WTC11 (cell line): ENCODE results near the gene RAC3. TPM values are rescaled to one million over a fixed set of nuclear protein-coding genes. Genes with fewer than 3 reads are reported as not detected.

ENCODE experiments used
- ATAC-seq: fragments of 200-7000 bp; cut with Tn5 transposase; 2 replicates; pipeline ENCODE4 v1.10.0; 2021; ENCODE audit warnings: mild to moderate bottlenecking, moderate library complexity
- CTCF ChIA-PET: fragments of 300-600 bp; sonication (Branson Sonifier 250); formaldehyde crosslinking; loops from one replicate; lab custom pipeline; 2021; ENCODE audit warnings: antibody characterized with exemption; lab: Charles Lee
- POLR2A ChIA-PET: fragments of 350-600 bp; sonication (Branson Sonifier 250); formaldehyde crosslinking; loops from one replicate; lab custom pipeline; 2021; ENCODE audit warnings: antibody characterized with exemption; lab: Charles Lee
- DNase-seq: peaks from one replicate; pipeline ENCODE4 v3.0.0; 2021; ENCODE audit warnings: low spot score
- H3K27ac Mint-ChIP-seq: 2 replicates; pipeline ENCODE4 v1.8.0; 2021; ENCODE audit warnings: mixed read lengths
- H3K27me3 Mint-ChIP-seq: 2 replicates; pipeline ENCODE4 v1.8.0; 2021; ENCODE audit warnings: low read depth, mild to moderate bottlenecking, moderate library complexity, mixed read lengths
- H3K36me3 Mint-ChIP-seq: 2 replicates; pipeline ENCODE4 v1.8.0; 2021; ENCODE audit warnings: mixed read lengths
- H3K4me1 Mint-ChIP-seq: 2 replicates; pipeline ENCODE4 v1.8.0; 2022; ENCODE audit warnings: mixed read lengths
- H3K4me3 Mint-ChIP-seq: 2 replicates; pipeline ENCODE4 v1.8.0; 2021; ENCODE audit warnings: mild to moderate bottlenecking, moderate library complexity, mixed read lengths
- H3K9me3 Mint-ChIP-seq: 2 replicates; pipeline ENCODE4 v1.8.0; 2021; ENCODE audit warnings: mixed read lengths
- AR ChIP-seq: fragments of 250-450 bp; sonication (Bioruptor Pico); IDR thresholded peaks from 2 replicates; pipeline ENCODE4 v1.9.0; 2021; ENCODE audit warnings: mild to moderate bottlenecking
- CBFB ChIP-seq: sonication (generic); formaldehyde crosslinking; IDR thresholded peaks from 2 replicates; pipeline ENCODE4 v1.8.1; 2022; ENCODE audit warnings: mild to moderate bottlenecking, low read depth, missing genetic modification reagents
- CTCF ChIP-seq: fragments of 200-600 bp; IDR thresholded peaks from 2 replicates; pipeline ENCODE4 v1.8.0; 2022; ENCODE audit warnings: antibody characterized with exemption
- E2F1 ChIP-seq: sonication (generic); formaldehyde crosslinking; IDR thresholded peaks from 2 replicates; pipeline ENCODE4 v1.8.0; 2022; ENCODE audit warnings: mild to moderate bottlenecking, missing genetic modification reagents
- E2F5 ChIP-seq: sonication (generic); formaldehyde crosslinking; IDR thresholded peaks from 2 replicates; pipeline ENCODE4 v1.8.1; 2022; ENCODE audit warnings: mild to moderate bottlenecking, moderate library complexity, missing genetic modification reagents
- NR2C2 ChIP-seq: sonication (generic); formaldehyde crosslinking; IDR thresholded peaks from 2 replicates; pipeline ENCODE4 v1.8.0; 2022; ENCODE audit warnings: mild to moderate bottlenecking, missing genetic modification reagents
- OVOL2 ChIP-seq: fragments of 250-450 bp; sonication (Bioruptor Pico); IDR thresholded peaks from 2 replicates; pipeline ENCODE4 v1.9.0; 2021; ENCODE audit warnings: mild to moderate bottlenecking, borderline replicate concordance
- RORB ChIP-seq: fragments of 250-450 bp; sonication (Bioruptor Pico); IDR thresholded peaks from 2 replicates; pipeline ENCODE4 v1.9.0; 2021; ENCODE audit warnings: mild to moderate bottlenecking
- SMAD3 ChIP-seq: sonication (generic); formaldehyde crosslinking; IDR thresholded peaks from 2 replicates; pipeline ENCODE4 v1.8.0; 2022; ENCODE audit warnings: missing genetic modification reagents, mild to moderate bottlenecking, borderline replicate concordance
- SP1 ChIP-seq: sonication (generic); formaldehyde crosslinking; conservative IDR thresholded peaks from 2 replicates; pipeline ENCODE4 v1.8.1; 2022; ENCODE audit warnings: missing genetic modification reagents
- USF1 ChIP-seq: sonication (generic); formaldehyde crosslinking; IDR thresholded peaks from 2 replicates; pipeline ENCODE4 v1.8.0; 2022; ENCODE audit warnings: mild to moderate bottlenecking, missing genetic modification reagents
- ZNF121 ChIP-seq: sonication (generic); formaldehyde crosslinking; IDR thresholded peaks from 2 replicates; pipeline ENCODE4 v1.8.0; 2023; ENCODE audit warnings: missing genetic modification reagents
- ZNF281 ChIP-seq: sonication (generic); formaldehyde crosslinking; IDR thresholded peaks from 2 replicates; pipeline ENCODE4 v1.8.0; 2023; ENCODE audit warnings: mild to moderate bottlenecking, missing genetic modification reagents
- ZNF317 ChIP-seq: sonication (generic); formaldehyde crosslinking; IDR thresholded peaks from 2 replicates; pipeline ENCODE4 v1.8.1; 2023; ENCODE audit warnings: low read depth, mild to moderate bottlenecking, moderate library complexity, missing genetic modification reagents, borderline replicate concordance
- total RNA-seq: library from RNA; stranded (reverse); gene quantifications from 3 replicates; pipeline ENCODE4 v1.2.3, GENCODE V29; 2021

RAC3 gene
- total RNA-seq, 1 experiment from 2014 or later = 163 TPM

DNA sequence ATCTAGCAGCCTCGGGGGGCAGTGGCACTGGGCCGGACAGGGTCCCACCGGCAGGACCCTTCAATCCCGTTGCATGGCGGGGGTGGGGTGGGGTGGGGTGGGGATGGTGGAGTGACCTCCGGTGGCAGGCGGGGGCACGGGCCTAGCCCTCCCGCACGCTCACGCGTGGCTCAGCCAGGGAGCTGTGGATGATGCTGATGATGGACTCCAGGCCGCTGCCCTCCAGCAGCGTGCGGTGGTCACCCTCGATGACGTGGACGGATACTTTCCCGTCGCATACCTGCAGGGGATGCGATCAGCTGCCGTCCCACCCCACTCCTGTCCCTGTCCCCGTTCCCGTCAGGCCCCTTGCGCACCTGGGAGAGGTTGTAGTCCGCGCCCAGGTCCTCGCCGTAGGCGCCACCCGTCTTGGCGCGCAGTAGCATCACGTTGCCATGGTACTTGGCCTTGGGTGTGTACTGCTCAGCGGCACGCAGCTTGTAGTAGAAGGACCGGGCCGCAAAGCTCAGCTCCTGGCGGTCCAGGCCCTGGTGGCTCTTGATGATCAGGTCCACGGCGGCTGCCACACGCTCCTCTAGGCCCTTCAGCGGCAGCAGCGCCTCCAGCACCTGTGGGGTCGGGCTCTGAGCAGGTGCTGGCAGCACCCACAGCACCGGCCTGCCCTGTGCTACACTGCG lies 47.7 kb downstream of the RAC3 start (continued):
- TF ChIP-seq AR (CRISPR knock-in tag) (no peak), E2F1 (CRISPR knock-in tag) (no peak)

DNA sequence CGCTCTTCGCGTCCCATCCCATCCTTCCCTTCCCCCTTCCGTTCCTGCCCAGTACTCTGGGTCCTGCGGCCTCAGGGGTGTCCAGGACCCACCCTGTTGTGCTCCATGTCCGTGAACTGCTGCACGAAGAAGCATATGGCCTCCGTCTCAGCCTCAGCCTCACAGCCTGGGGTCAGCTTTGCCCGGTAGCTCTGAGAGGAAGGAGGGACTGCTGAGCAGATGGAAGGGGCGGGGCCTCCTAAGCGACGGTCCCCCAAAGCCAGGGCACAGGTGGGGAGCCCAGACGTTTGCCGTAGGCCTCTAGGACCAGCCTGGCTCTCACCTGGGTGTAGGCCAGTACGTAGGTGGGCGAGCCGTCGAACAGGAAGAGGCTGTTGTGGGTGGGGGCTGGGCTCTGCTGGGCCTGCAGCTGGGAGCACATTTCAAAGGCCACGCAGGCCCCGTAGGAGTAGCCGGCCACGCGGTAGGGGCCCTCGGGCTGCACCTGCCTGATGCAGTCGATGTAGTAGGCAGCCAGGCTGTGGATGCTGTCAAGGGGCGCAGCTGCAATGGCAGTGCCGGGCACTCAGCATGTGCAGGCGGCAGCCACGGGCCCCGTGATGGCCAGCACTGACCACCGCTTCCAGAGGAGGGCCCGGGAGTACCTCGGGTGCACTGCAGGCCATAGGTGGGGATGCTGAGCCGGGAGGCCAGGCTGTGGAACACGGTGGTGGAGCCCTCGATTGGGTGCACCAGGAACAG lies 48.7 kb downstream of the RAC3 start:
- H3K4me1 Mint-ChIP-seq = no peaks in the 10 kb centered on the region
- TF ChIP-seq USF1 (CRISPR knock-in tag) (no peak), SMAD3 (CRISPR knock-in tag) (no peak), NR2C2 (CRISPR knock-in tag) (no peak), OVOL2 (CRISPR knock-in tag) (no peak), RORB (CRISPR knock-in tag) (no peak), E2F5 (no peak), CTCF (no peak), SP1 (CRISPR knock-in tag) (no peak), ZNF121 (CRISPR knock-in tag) (no peak), ZNF281 (no peak), CBFB (no peak), ZNF317 (CRISPR knock-in tag) (no peak)
- TF ChIP-seq, all 79 proteins: peak for 0
- Mint-ChIP-seq H3K27ac (no peak overlapping the region), H3K9me3 (no peaks in the 10 kb centered on the region), H3K36me3 (peaks cover 20% of the 10 kb centered on the region), H3K4me3 (no peak overlapping the region), H3K27me3 (no peaks in the 10 kb centered on the region)
- no peak for DNase-seq
- ChIA-PET POLR2A (interaction anchor here (0.5 kb wide), 1 partner anchor 11 kb away, joined by 3 read pairs; no protein-coding TSS in a partner anchor), CTCF (interaction anchor here (1.0 kb wide), 2 partner anchors 43 to 50 kb away, joined by 3 read pairs; partner anchors contain the start of gene DCXR)
- ATAC-seq = no peak
